Measurements from ENCODE around the gene ABI1.

The ABI1 gene

DNA sequence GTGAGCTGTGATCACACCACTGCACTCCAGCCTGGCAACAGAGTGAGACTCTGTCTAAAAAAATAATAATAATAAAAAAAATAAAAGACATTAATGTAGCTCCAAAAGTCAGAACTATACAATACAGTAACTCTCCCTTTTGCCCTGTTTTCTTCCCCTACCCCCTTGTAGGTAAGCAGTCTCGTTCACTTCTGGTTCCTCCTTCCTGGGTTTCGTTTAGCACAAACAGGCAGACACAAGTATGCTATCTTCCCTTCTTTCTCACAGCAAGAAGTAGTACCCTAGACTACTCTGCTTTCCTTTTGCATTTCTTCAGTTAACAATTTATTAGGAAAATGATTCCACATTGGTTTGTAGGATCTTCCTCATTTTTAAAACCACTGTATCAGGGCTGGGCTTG, 130.2 kb downstream of the ABI1 start:
- TF ChIP-seq CTCF (conservative IDR thresholded peaks at IDR 0.05; ENCODE audit: low read depth, low read length), result no peak
- DNase-seq (ENCODE audit: low read depth), result no peak
- no peak overlapping the region for H3K4me3 ChIP-seq (ENCODE audit: low read length)

DNA sequence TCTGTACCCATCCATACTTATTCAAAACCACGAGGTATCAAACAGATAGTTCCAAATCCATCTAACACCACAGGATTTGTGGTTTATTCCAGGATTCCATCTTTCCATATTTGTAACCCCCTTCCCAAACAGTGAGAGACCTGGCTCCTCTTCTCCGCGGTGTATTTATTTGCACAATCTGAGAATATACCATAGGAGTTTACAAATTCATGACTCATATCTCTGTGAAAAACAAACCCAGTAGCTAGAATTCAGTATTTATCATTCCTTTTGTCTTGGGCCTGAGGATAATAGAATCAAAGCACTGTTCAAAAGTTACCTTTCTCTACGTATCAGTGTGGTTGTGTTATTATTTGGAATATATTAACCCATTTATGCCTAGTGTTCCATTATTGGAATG, 131.4 kb downstream of the ABI1 start:
- H3K4me3 ChIP-seq (ENCODE audit: low read length), result no peak overlapping the region
- no peak for DNase-seq (ENCODE audit: low read depth)
- TF ChIP-seq CTCF (conservative IDR thresholded peaks at IDR 0.05; ENCODE audit: low read depth, low read length), result no peak

- peak; percentile 1 for TF ChIP-seq CTCF (conservative IDR thresholded peaks at IDR 0.05; ENCODE audit: low read depth, low read length)
- H3K4me3 ChIP-seq (ENCODE audit: low read length), result no peak overlapping the region
- no peak for DNase-seq (ENCODE audit: low read depth)
Measured at GRCh38 chr10:26728957-26729356, 131.8 kb downstream of the ABI1 start.

- DNase-seq (ENCODE audit: low read depth), result no peak
- H3K4me3 ChIP-seq (ENCODE audit: low read length), result no peak overlapping the region
- no peak for TF ChIP-seq CTCF (conservative IDR thresholded peaks at IDR 0.05; ENCODE audit: low read depth, low read length)
Measured at GRCh38 chr10:26727005-26727404, 133.8 kb downstream of the ABI1 start.

DNA sequence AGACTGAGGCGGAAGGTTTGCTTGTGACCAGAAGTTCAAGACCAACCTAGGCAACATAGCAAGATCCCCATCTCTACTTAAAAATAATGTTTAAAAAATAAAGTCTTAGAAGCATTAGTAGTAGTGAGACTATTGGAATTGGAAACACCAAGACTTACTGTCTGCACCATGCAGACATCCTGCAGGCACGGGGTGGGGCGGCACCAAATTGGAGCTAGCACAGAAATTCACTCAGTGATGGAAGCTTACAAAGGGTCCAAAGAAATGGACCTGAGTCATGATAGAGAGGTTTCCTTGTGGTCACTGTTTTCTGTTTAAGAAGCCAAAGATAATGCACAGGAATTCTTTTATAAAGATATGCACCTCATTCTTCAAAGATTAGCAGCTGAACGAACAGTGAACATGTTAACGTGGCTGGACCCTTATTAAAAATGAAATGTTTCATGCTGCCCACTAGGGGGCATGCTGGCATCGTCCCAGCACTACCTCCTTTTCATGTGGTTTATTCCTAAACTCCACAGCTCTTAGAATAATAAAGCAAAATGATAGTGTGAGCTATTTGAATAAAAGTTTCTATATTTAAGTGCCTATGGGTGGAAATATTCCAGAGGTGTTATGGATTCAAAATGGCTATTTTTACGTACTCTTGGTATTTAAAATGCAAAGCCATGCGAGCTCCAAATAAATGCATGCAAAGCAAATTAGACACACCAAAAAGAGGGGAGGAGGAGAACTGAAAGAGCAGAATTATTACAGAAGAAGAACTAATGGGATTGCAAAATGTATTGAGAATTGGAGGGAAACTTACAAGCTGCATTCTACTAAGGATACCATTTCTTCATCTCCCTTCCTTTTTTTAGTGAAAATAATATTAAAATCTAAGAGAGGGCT, 134.7 kb downstream of the ABI1 start:
- no peak for DNase-seq (ENCODE audit: low read depth)
- no peak overlapping the region for H3K4me3 ChIP-seq (ENCODE audit: low read length)
- TF ChIP-seq CTCF (conservative IDR thresholded peaks at IDR 0.05; ENCODE audit: low read depth, low read length), result peak; percentile 79

DNA sequence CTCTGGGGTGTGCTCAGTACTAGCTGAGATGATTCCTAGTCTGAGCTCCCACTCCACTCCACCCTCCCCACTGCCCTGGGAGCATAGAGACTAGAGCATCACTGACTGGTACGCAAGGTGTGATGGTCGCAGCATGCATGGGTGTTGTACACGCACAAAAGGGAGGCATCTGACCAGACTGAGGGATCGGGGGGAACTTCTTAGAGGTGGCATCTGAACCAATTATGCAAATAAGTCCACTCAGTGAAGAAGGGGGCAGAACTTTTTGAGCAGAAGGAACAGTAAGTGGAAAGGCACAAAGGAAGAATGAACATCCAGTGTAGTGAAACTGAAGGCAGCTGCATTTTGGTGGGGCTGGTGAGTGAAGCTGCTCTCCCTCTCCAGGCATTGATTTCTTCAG, 137.7 kb downstream of the ABI1 start:
- no peak for DNase-seq (ENCODE audit: low read depth)
- H3K4me3 ChIP-seq (ENCODE audit: low read length), result no peak overlapping the region
- no peak for TF ChIP-seq CTCF (conservative IDR thresholded peaks at IDR 0.05; ENCODE audit: low read depth, low read length)

DNA sequence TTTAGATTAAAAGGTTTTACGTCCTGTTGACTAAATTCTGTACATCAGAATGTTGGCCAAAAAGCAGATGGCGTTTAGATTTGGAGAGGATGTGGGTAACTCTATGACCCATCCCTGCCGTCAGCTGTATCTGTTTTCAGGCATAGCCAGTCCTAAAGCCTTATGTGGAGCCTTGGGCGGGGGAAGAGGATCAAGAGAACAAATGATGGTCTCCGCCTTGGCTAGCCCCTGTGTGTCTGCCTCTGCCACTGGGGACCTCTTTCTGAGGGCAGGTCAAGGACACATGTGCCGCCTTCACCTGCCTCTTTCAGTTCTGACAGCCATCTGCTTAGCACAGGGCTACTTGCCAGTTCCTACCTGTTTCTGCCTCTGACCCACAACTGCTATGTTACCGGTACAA, 139.2 kb downstream of the ABI1 start:
- DNase-seq (ENCODE audit: low read depth), result no peak
- no peak overlapping the region for H3K4me3 ChIP-seq (ENCODE audit: low read length)
- TF ChIP-seq CTCF (conservative IDR thresholded peaks at IDR 0.05; ENCODE audit: low read depth, low read length), result no peak
